ENCODE data around the gene VWF. TPM values are rescaled to one million over a fixed set of nuclear protein-coding genes. Genes with fewer than 3 reads are reported as not detected.

The VWF gene
- polyA plus RNA-seq, 2 donors = 14.8 to 38.4 TPM

DNA sequence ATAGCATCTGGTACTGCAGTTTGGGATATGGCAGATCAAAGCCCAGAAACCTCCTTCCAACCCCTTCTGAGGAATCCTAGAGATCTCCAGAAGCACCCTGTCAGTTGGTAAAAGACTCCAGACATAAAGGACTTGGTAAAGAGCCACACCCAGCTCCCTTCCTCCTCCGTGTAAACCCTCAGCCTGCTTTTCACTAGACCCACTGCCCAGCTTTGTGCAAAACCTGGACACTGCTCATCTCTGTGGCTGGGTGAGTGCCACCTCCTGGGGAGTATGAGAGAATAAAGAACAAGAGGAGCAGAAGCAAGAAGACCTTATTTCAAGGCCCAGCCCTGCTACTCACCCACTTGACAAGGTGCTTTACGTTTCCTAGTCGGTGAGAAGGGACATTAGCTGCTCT is 212.5 kb downstream of the VWF start:
- 62 to 68% methylated on average over 3 of the region's 3 CpGs for WGBS, 2 donors
- no peak overlapping the region for H3K4me3 ChIP-seq (ENCODE audit: low read depth in 1 of 2, low read length in 2 of 2)

DNA sequence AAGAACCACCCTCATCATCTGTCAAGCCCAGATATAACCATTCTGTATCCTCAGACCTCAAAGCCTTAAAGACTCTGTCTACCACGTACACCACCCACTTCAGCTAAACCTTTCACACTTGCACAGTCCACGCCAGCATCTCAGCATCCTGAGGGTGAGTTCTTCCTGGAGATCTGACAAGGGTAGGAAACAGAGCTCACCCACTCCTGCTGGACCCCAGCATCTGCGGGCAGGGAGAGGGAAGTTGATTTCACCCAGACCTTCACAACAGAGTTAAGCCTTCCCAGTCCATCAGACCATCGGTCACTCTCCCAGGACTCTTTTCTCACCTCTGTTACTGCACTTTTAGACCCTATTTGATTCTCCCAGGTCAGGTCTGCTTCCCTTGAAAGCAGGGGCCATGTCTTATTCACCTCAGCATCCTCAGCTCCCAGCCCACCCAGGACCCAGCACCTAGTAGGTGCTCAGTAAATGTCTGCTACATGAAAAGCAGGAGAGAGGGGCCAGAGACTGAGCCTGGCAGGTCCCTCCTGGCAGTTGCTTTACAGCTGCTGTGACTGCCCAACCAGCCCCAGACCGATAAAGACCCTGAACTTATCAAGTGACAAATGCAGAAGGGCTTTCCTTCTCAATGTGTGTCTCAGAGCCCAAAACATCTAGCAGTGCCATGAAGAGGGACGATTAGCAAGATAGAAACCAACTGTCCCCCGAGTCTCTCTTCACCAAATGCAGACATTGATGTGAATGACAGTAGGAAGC is 213.5 kb downstream of the VWF start:
- Histone ChIP-seq H3K27me3 (ENCODE audit: control insufficient read depth in 1 of 2, insufficient read depth in 2 of 2, low read length in 2 of 2) (peaks cover 0 to 3% of the 10 kb centered on the region in 2 donors), H3K27ac (ENCODE audit: low read depth in 2 of 2, low read length in 1 of 2) (no peak overlapping the region), H3K36me3 (ENCODE audit: control insufficient read depth in 2 of 2, insufficient read depth in 2 of 2, low read length in 1 of 2) (no peaks in the 10 kb centered on the region), H3K4me1 (ENCODE audit: control insufficient read depth in 2 of 2, insufficient read depth in 2 of 2, low read length in 1 of 2) (peaks cover 0 to 3% of the 10 kb centered on the region in 2 donors), H3K9me3 (ENCODE audit: control insufficient read depth in 2 of 2, insufficient read depth in 1 of 2, low read depth in 1 of 2, low read length in 1 of 2) (no peaks in the 10 kb centered on the region), H3K4me3 (ENCODE audit: low read depth in 1 of 2, low read length in 2 of 2) (no peak overlapping the region)
- 80 to 83% methylated on average over 7 of the region's 7 CpGs for WGBS, 2 donors

More for the DNA sequence above, 212.5 kb downstream of the VWF start:
- peaks cover 0 to 3% of the 10 kb centered on the region in 2 donors for H3K27me3 ChIP-seq (ENCODE audit: control insufficient read depth in 1 of 2, insufficient read depth in 2 of 2, low read length in 2 of 2)
- no peaks in the 10 kb centered on the region for H3K9me3 ChIP-seq (ENCODE audit: control insufficient read depth in 2 of 2, insufficient read depth in 1 of 2, low read depth in 1 of 2, low read length in 1 of 2)
- no peak overlapping the region for H3K27ac ChIP-seq (ENCODE audit: low read depth in 2 of 2, low read length in 1 of 2)
- H3K36me3 ChIP-seq (ENCODE audit: control insufficient read depth in 2 of 2, insufficient read depth in 2 of 2, low read length in 1 of 2) = no peaks in the 10 kb centered on the region
- peaks cover 0 to 3% of the 10 kb centered on the region in 2 donors for H3K4me1 ChIP-seq (ENCODE audit: control insufficient read depth in 2 of 2, insufficient read depth in 2 of 2, low read length in 1 of 2)

DNA sequence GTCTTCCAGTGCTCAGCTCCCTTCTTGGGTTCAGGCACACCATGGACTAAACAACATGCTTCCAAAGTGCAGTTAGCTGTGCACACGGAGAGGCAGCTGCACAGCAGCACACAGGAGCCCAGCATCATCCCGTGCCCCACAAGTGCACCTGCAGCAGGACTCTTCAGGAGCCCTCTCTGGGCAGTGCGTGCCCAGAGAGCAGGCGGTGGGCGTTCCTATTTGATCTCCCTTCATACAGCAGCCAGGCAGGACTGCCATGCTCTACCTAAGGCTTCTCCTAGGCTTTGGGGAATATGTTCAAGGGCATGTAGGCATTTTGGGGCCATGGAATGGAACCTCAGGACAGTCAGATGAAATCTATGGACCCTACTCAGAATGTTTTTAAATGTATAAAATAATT is 214.9 kb downstream of the VWF start:
- no peaks in the 10 kb centered on the region for H3K9me3 ChIP-seq (ENCODE audit: control insufficient read depth in 2 of 2, insufficient read depth in 1 of 2, low read depth in 1 of 2, low read length in 1 of 2)
- 70 to 84% methylated on average over 5 of the region's 5 CpGs for WGBS, 2 donors
- H3K36me3 ChIP-seq (ENCODE audit: control insufficient read depth in 2 of 2, insufficient read depth in 2 of 2, low read length in 1 of 2) = no peaks in the 10 kb centered on the region
- H3K27me3 ChIP-seq (ENCODE audit: control insufficient read depth in 1 of 2, insufficient read depth in 2 of 2, low read length in 2 of 2) = peaks cover 0 to 3% of the 10 kb centered on the region in 2 donors
- H3K4me3 ChIP-seq (ENCODE audit: low read depth in 1 of 2, low read length in 2 of 2) = no peak overlapping the region
- no peak overlapping the region for H3K27ac ChIP-seq (ENCODE audit: low read depth in 2 of 2, low read length in 1 of 2)
- peaks cover 0 to 3% of the 10 kb centered on the region in 2 donors for H3K4me1 ChIP-seq (ENCODE audit: control insufficient read depth in 2 of 2, insufficient read depth in 2 of 2, low read length in 1 of 2)

DNA sequence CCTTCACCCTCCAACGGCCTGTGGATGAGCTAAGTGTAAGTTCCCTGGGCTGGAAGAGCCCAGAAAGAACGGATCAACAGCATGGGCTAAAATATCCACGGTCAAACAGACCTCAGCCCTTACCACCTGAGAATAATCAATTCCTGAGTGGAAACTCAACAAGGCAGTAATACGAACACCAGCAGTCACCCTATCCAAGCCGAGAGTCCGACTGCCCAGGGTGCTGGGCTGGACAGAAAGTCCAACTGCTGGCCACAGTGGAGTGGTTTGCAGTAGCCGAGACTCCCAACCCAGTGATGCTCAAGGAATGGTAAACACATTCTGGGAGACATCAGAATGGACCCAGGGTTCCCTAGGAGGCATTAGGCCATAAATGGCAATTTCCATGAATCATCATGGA is 216.2 kb downstream of the VWF start:
- H3K9me3 ChIP-seq (ENCODE audit: control insufficient read depth in 2 of 2, insufficient read depth in 1 of 2, low read depth in 1 of 2, low read length in 1 of 2) = no peaks in the 10 kb centered on the region
- peaks cover 0 to 3% of the 10 kb centered on the region in 2 donors for H3K27me3 ChIP-seq (ENCODE audit: control insufficient read depth in 1 of 2, insufficient read depth in 2 of 2, low read length in 2 of 2)
- no peak overlapping the region for H3K4me3 ChIP-seq (ENCODE audit: low read depth in 1 of 2, low read length in 2 of 2)
- H3K36me3 ChIP-seq (ENCODE audit: control insufficient read depth in 2 of 2, insufficient read depth in 2 of 2, low read length in 1 of 2) = no peaks in the 10 kb centered on the region
- WGBS, 2 donors = 84 to 91% methylated on average over 7 of the region's 7 CpGs
- H3K27ac ChIP-seq (ENCODE audit: low read depth in 2 of 2, low read length in 1 of 2) = no peak overlapping the region
- peaks cover 0 to 3% of the 10 kb centered on the region in 2 donors for H3K4me1 ChIP-seq (ENCODE audit: control insufficient read depth in 2 of 2, insufficient read depth in 2 of 2, low read length in 1 of 2)

DNA sequence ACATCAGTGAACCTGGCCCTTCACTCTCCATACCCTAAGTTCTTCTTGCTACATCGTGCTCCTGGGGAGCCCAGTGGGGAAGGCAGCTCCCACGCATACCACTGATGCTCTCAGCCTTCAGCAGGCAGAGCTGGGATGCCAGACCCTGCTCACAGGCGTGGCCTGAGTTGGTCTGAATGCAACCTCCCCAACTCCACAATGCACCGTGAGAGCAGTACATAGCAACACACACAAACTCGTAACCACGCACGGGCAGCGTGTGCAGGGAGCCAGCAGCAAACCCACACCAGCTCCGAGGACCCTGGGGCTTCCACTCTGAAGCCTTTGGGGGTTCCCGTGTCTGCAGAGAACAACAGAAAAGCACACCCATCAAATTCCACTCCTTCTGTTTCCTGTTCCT is 216.7 kb downstream of the VWF start:
- Histone ChIP-seq H3K27ac (ENCODE audit: low read depth in 2 of 2, low read length in 1 of 2) (no peak overlapping the region), H3K27me3 (ENCODE audit: control insufficient read depth in 1 of 2, insufficient read depth in 2 of 2, low read length in 2 of 2) (peaks cover 0 to 3% of the 10 kb centered on the region in 2 donors), H3K36me3 (ENCODE audit: control insufficient read depth in 2 of 2, insufficient read depth in 2 of 2, low read length in 1 of 2) (no peaks in the 10 kb centered on the region), H3K9me3 (ENCODE audit: control insufficient read depth in 2 of 2, insufficient read depth in 1 of 2, low read depth in 1 of 2, low read length in 1 of 2) (no peaks in the 10 kb centered on the region), H3K4me1 (ENCODE audit: control insufficient read depth in 2 of 2, insufficient read depth in 2 of 2, low read length in 1 of 2) (peaks cover 0 to 3% of the 10 kb centered on the region in 2 donors), H3K4me3 (ENCODE audit: low read depth in 1 of 2, low read length in 2 of 2) (no peak overlapping the region)
- 73 to 74% methylated on average over 10 of the region's 10 CpGs for WGBS, 2 donors

DNA sequence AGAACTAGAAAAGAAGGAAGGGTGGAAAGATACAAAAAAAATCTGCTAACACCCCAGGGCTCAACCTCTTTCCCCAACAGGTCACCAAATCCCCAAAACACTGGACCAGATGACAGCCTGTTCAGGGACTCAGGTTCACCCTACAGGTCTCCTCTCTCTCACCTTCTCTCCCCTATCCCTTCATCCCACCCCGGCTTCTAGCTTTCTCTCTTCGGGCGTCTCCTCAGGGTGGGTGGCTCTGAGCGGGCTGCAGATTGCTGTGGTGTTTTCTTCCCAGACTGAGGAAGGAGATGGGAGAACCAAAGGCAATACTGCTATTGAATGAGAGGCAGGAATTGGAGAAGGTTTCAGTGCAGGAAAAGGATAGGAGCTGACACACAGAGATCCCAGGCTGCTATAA is 218.7 kb downstream of the VWF start:
- peaks cover 0 to 3% of the 10 kb centered on the region in 2 donors for H3K27me3 ChIP-seq (ENCODE audit: control insufficient read depth in 1 of 2, insufficient read depth in 2 of 2, low read length in 2 of 2)
- WGBS, 2 donors = 93 to 96% methylated on average over 4 of the region's 4 CpGs
- H3K27ac ChIP-seq (ENCODE audit: low read depth in 2 of 2, low read length in 1 of 2) = no peak overlapping the region
- H3K36me3 ChIP-seq (ENCODE audit: control insufficient read depth in 2 of 2, insufficient read depth in 2 of 2, low read length in 1 of 2) = no peaks in the 10 kb centered on the region
- no peak overlapping the region for H3K4me3 ChIP-seq (ENCODE audit: low read depth in 1 of 2, low read length in 2 of 2)
- H3K9me3 ChIP-seq (ENCODE audit: control insufficient read depth in 2 of 2, insufficient read depth in 1 of 2, low read depth in 1 of 2, low read length in 1 of 2) = no peaks in the 10 kb centered on the region
- H3K4me1 ChIP-seq (ENCODE audit: control insufficient read depth in 2 of 2, insufficient read depth in 2 of 2, low read length in 1 of 2) = peaks cover 0 to 3% of the 10 kb centered on the region in 2 donors

DNA sequence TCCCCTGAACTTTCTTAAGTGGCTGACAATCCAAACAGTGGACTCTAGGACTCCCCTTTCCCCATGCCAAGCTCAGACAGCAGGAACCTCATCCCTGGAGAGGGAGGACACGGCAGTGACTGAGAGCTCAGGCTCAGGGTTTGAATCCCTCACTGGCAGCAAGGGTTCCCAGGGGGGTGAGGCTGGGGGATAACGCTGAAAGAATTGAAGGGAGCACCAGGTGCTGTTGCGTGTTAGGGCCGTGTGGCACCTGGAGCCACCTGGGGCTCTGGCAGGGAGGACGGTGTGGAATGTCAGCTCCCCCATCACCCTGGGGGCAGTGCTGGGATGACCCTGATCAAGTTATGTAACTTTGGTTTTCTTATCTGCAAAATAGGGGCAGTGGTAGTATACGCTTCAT is 219.5 kb downstream of the VWF start:
- Histone ChIP-seq H3K36me3 (ENCODE audit: control insufficient read depth in 2 of 2, insufficient read depth in 2 of 2, low read length in 1 of 2) (no peaks in the 10 kb centered on the region), H3K27me3 (ENCODE audit: control insufficient read depth in 1 of 2, insufficient read depth in 2 of 2, low read length in 2 of 2) (peaks cover 0 to 3% of the 10 kb centered on the region in 2 donors), H3K4me1 (ENCODE audit: control insufficient read depth in 2 of 2, insufficient read depth in 2 of 2, low read length in 1 of 2) (peaks cover 0 to 3% of the 10 kb centered on the region in 2 donors), H3K9me3 (ENCODE audit: control insufficient read depth in 2 of 2, insufficient read depth in 1 of 2, low read depth in 1 of 2, low read length in 1 of 2) (no peaks in the 10 kb centered on the region), H3K4me3 (ENCODE audit: low read depth in 1 of 2, low read length in 2 of 2) (no peak overlapping the region), H3K27ac (ENCODE audit: low read depth in 2 of 2, low read length in 1 of 2) (no peak overlapping the region)
- WGBS, 2 donors = 65 to 69% methylated on average over 6 of the region's 6 CpGs

DNA sequence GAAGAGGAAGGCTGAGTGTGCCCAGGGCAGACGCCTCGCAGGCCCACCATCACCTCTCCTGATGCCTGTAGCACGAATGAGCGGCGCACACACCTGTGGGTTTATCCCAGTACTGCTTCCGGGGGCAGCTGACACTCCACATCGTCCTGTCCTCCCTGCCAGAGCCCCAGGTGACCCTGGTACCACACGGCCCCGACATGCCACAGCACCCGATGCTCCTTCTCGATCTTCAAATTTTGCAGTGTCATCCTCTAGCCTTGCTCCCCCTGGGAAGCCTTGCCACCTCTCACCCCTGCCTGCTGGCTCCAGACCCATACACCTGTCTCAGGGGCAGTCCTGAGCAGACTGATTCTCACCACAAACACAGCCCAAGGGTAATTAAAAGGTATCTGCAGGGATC is 220.0 kb downstream of the VWF start:
- WGBS, 2 donors = 71 to 87% methylated on average over 11 of the region's 11 CpGs

DNA sequence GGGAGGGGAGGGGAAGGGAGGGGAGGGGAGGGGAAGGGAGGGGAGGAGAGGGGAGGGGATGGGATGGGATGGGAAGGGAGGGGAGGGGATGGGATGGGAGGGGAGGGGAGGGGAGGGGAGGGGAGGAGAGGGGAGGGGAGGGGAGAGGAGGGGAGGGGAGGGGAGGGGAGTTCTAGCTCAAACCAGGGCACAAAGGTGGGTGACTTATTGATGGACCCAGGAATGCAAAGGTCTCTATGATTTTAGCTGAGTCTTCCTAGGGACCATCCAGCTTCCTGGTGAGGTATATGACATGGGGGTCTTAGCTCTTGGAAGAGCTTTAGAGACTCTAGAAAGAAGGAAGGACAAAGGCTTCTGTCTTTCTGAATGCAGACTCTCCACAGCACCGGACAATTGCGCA is 221.7 kb downstream of the VWF start:
- no peak overlapping the region for H3K27ac ChIP-seq (ENCODE audit: low read depth in 2 of 2, low read length in 1 of 2)
- no peak overlapping the region for H3K4me3 ChIP-seq (ENCODE audit: low read depth in 1 of 2, low read length in 2 of 2)
- H3K4me1 ChIP-seq (ENCODE audit: control insufficient read depth in 2 of 2, insufficient read depth in 2 of 2, low read length in 1 of 2) = peaks cover 0 to 2% of the 10 kb centered on the region in 2 donors
- H3K36me3 ChIP-seq (ENCODE audit: control insufficient read depth in 2 of 2, insufficient read depth in 2 of 2, low read length in 1 of 2) = no peaks in the 10 kb centered on the region
- no peaks in the 10 kb centered on the region for H3K9me3 ChIP-seq (ENCODE audit: control insufficient read depth in 2 of 2, insufficient read depth in 1 of 2, low read depth in 1 of 2, low read length in 1 of 2)
- peaks cover 0 to 2% of the 10 kb centered on the region in 2 donors for H3K27me3 ChIP-seq (ENCODE audit: control insufficient read depth in 1 of 2, insufficient read depth in 2 of 2, low read length in 2 of 2)
- 94 to 97% methylated on average over 2 of the region's 2 CpGs for WGBS, 2 donors

More for the DNA sequence above, 220.0 kb downstream of the VWF start:
- H3K4me1 ChIP-seq (ENCODE audit: control insufficient read depth in 2 of 2, insufficient read depth in 2 of 2, low read length in 1 of 2) = peaks cover 0 to 3% of the 10 kb centered on the region in 2 donors
- peaks cover 2% of the 10 kb centered on the region in 2 donors for H3K27me3 ChIP-seq (ENCODE audit: control insufficient read depth in 1 of 2, insufficient read depth in 2 of 2, low read length in 2 of 2)
- no peak overlapping the region for H3K27ac ChIP-seq (ENCODE audit: low read depth in 2 of 2, low read length in 1 of 2)
- no peaks in the 10 kb centered on the region for H3K36me3 ChIP-seq (ENCODE audit: control insufficient read depth in 2 of 2, insufficient read depth in 2 of 2, low read length in 1 of 2)
- no peak overlapping the region for H3K4me3 ChIP-seq (ENCODE audit: low read depth in 1 of 2, low read length in 2 of 2)
- H3K9me3 ChIP-seq (ENCODE audit: control insufficient read depth in 2 of 2, insufficient read depth in 1 of 2, low read depth in 1 of 2, low read length in 1 of 2) = no peaks in the 10 kb centered on the region

DNA sequence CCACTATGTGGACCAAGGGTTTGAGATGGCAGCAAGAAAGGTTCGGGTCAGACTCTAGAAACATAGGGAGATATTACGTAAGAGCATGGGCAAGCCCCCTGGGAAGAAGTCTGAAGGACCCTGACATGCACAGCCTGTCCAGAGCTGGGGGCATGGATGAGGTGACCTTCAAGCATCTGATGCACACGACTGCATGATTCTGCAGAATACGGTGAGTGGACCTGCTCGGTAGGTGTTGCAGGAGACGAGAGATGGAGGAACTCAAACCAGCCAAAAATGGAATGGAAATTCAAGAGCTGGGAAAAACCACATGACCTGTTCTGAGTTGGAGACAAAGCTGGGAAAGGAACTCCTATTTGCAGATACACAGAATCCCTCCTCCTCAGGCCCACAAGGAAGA is 223.1 kb downstream of the VWF start:
- Histone ChIP-seq H3K27ac (ENCODE audit: low read depth in 2 of 2, low read length in 1 of 2) (no peak overlapping the region), H3K36me3 (ENCODE audit: control insufficient read depth in 2 of 2, insufficient read depth in 2 of 2, low read length in 1 of 2) (no peaks in the 10 kb centered on the region), H3K27me3 (ENCODE audit: control insufficient read depth in 1 of 2, insufficient read depth in 2 of 2, low read length in 2 of 2) (peaks cover 2% of the 10 kb centered on the region in 2 donors), H3K9me3 (ENCODE audit: control insufficient read depth in 2 of 2, insufficient read depth in 1 of 2, low read depth in 1 of 2, low read length in 1 of 2) (no peaks in the 10 kb centered on the region), H3K4me1 (ENCODE audit: control insufficient read depth in 2 of 2, insufficient read depth in 2 of 2, low read length in 1 of 2) (no peaks in the 10 kb centered on the region), H3K4me3 (ENCODE audit: low read depth in 1 of 2, low read length in 2 of 2) (no peak overlapping the region)
- WGBS, 2 donors = 89 to 93% methylated on average over 6 of the region's 6 CpGs
